ENCODE data around the gene RAB13. TPM values are rescaled to one million over a fixed set of nuclear protein-coding genes. Genes with fewer than 3 reads are reported as not detected.

RAB13 gene
- total and polyA plus RNA-seq, 2 of the 8 experiments (the other 6 are each of a cell fraction or from before 2014, with no cell fraction given): 70.5 to 157 TPM

DNA sequence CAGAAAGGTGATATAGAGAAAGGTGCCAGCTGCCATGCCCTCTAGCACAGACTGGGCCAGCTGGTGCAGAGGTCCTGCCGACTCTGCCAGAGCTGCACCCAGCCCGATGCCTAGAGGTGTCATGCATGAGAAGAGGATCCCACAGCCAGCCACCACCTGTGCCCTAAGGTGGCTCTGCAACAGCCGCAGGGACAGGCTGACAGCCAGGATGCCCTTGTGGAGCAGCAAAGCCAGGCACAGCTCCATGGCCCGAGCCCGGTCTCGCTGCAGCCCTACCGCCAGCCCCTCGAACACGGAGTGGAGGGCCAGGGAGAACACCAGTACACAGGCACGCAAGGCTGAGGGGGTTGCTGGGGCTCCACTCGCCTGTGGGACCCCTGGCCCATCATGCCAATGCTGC is 25.9 kb downstream of the RAB13 start:
- Histone ChIP-seq H3K9ac (replicated peaks in 1 of 4; ENCODE audit: extremely low read depth in 1 of 4, low read depth in 3 of 4, low read length in 3 of 4) (no peak overlapping the region), H3K9me3 (ENCODE audit: insufficient read depth in 2 of 2, low read depth in 1 of 2, low read length in 1 of 2) (no peaks in the 10 kb centered on the region), H3K4me1 (replicated peaks in 1 of 4; ENCODE audit: control insufficient read depth in 3 of 4, insufficient read depth in 4 of 4, low read length in 3 of 4) (peaks cover 6 to 20% (median 12%) of the 10 kb centered on the region in 4 experiments), H2BK120ac (replicated peaks; ENCODE audit: low read depth, low read length) (no peak overlapping the region), H3K23me2 (ENCODE audit: low read depth, low read length) (peaks cover 28% of the 10 kb centered on the region), H2AK5ac (ENCODE audit: low read depth, low read length) (no peak overlapping the region), H3K23ac (ENCODE audit: insufficient read length) (no peak overlapping the region), H2BK15ac (ENCODE audit: low read length) (no peak overlapping the region), H3K79me1 (ENCODE audit: low read depth, low read length) (peaks cover 23% of the 10 kb centered on the region), H3K4ac (replicated peaks; ENCODE audit: insufficient read length, low read depth, low read length) (no peak overlapping the region), H3K4me3 (ENCODE audit: extremely low read depth in 1 of 4, insufficient read depth in 2 of 4, low read depth in 3 of 4, low read length in 4 of 4) (no peak overlapping the region), H4K91ac (replicated peaks; ENCODE audit: insufficient read length, low read length) (no peak overlapping the region), H3K18ac (ENCODE audit: extremely low read depth, low read length) (no peak overlapping the region), H4K8ac (ENCODE audit: extremely low read depth, insufficient read depth, low read length) (no peak overlapping the region), H3K4me2 (ENCODE audit: insufficient read depth in 1 of 2, low read depth in 2 of 2, low read length in 2 of 2) (no peak overlapping the region; a peak in 1 of 4 replicates), H3K27ac (ENCODE audit: low read depth, low read length) (no peak overlapping the region), H4K5ac (ENCODE audit: insufficient read length, low read depth, low read length) (no peak overlapping the region), H4K20me1 (replicated peaks in 1 of 2; ENCODE audit: control insufficient read depth in 1 of 2, insufficient read depth in 2 of 2, low read length in 2 of 2) (peaks cover 5 to 9% of the 10 kb centered on the region in 2 experiments), H3K14ac (ENCODE audit: insufficient read length) (no peak overlapping the region), H3K27me3 (replicated peaks in 1 of 4; ENCODE audit: control insufficient read depth in 3 of 4, extremely low read depth in 1 of 4, insufficient read depth in 3 of 4, low read length in 3 of 4) (no peaks in the 10 kb centered on the region), H2AFZ (ENCODE audit: low read length) (no peak overlapping the region), H2BK5ac (ENCODE audit: low read depth, low read length) (no peak overlapping the region), H2BK20ac (ENCODE audit: low read length) (no peak overlapping the region), H3K36me3 (ENCODE audit: control insufficient read depth in 2 of 4, insufficient read depth in 4 of 4, low read length in 3 of 4) (peaks cover 11 to 26% (median 19%) of the 10 kb centered on the region in 4 experiments), H3K56ac (replicated peaks; ENCODE audit: insufficient read length, low read depth, low read length) (no peak overlapping the region), H2BK12ac (ENCODE audit: low read depth, low read length) (no peak overlapping the region), H3K79me2 (ENCODE audit: control insufficient read depth in 1 of 2, insufficient read depth in 2 of 2, low read length in 2 of 2) (peaks cover 36 to 54% of the 10 kb centered on the region in 2 experiments)
- ChIA-PET POLR2A (ENCODE audit: partially characterized antibody) (interaction anchor here (0.9 to 15.7 kb wide), 6 partner anchors 13 to 184 kb away, joined by 3 to 454 read pairs (median 42); partner anchors contain the start of genes CREB3L4, DENND4B, JTB and RAB13), CTCF (ENCODE audit: partially characterized antibody) (interaction anchor here (1.5 to 1.9 kb wide), 2 partner anchors 15 to 134 kb away, joined by 3 to 4 read pairs; no protein-coding TSS in a partner anchor)
- no peak for TF ChIP-seq RXRA (IDR thresholded peaks at IDR 0.05; ENCODE audit: insufficient read depth, low read depth, low read length)
- TF ChIP-seq RNF2 (IDR thresholded peaks at IDR 0.05; ENCODE audit: borderline replicate concordance, low read depth, low read length, missing control alignments, poor library complexity, severe bottlenecking): no peak
- TF ChIP-seq PHF8 (conservative IDR thresholded peaks at IDR 0.05; ENCODE audit: low read depth, low read length): no peak
- TF ChIP-seq E2F6 (IDR thresholded peaks at IDR 0.05): no peak
- 96% methylated on average over 10 of the region's 11 CpGs; no CpG with 5 or more reads in 1 of the 2 experiments for WGBS, 2 experiments (ENCODE audit: extremely low coverage in 1 of 2, insufficient coverage in 1 of 2, insufficient read length in 1 of 2, insufficient replicate concordance in 2 of 2, low coverage in 1 of 2, low lambda C conversion rate in 2 of 2, missing lambda C conversion rate in 1 of 2)
- no peak for FAIRE-seq
- DNase-seq (ENCODE audit: low read depth in 1 of 2, low spot score in 2 of 2): no peak

All from H1 (cell line).